GM21717 (cell line): Measurements from ENCODE around the gene MMD2.
"Not testable (repeated sequence)": the region's sequence is repeated elsewhere in the genome, so short reads cannot be mapped to it uniquely, and the experiment has no call there.

Source experiments
- ATAC-seq: cut with Tn5 transposase; IDR thresholded peaks from one replicate; pipeline ENCODE4 v1.9.1; 2021; ENCODE audit warnings: mild to moderate bottlenecking, moderate library complexity; ENCODE audit not compliant: unreplicated experiment

The MMD2 gene

GRCh38 chr7:4895766-4896165 is 63.2 kb downstream of the MMD2 start:
- no peak for ATAC-seq

GRCh38 chr7:4894482-4894881 is 64.5 kb downstream of the MMD2 start:
- no peak for ATAC-seq

GRCh38 chr7:4893929-4894475 is 65.0 kb downstream of the MMD2 start:
- no peak for ATAC-seq

- not testable (repeated sequence) for ATAC-seq
Measured at GRCh38 chr7:4893188-4893587, 65.8 kb downstream of the MMD2 start.

- not testable (repeated sequence) for ATAC-seq
Measured at GRCh38 chr7:4891522-4891921, 67.5 kb downstream of the MMD2 start.

- ATAC-seq: no peak
Measured at GRCh38 chr7:4889682-4890081, 69.3 kb downstream of the MMD2 start.

- ATAC-seq: no peak
Measured at GRCh38 chr7:4888161-4888560, 70.8 kb downstream of the MMD2 start.

- ATAC-seq: no peak
Measured at GRCh38 chr7:4886671-4887070, 72.3 kb downstream of the MMD2 start.

GRCh38 chr7:4885317-4885807 is 73.6 kb downstream of the MMD2 start:
- no peak for ATAC-seq

GRCh38 chr7:4884164-4884563 is 74.8 kb downstream of the MMD2 start:
- no peak for ATAC-seq

GRCh38 chr7:4883372-4884144 is 75.4 kb downstream of the MMD2 start, which contains the start of gene RADIL:
TSS of gene RADIL (minus strand) at chr7:4883716. CDS start at chr7:4878139, 5,577 bp downstream.
- ATAC-seq: no peak

GRCh38 chr7:4883033-4883371 is 76.0 kb downstream of the MMD2 start:
- ATAC-seq: no peak

- ATAC-seq: no peak
Measured at GRCh38 chr7:4882169-4883032, 76.6 kb downstream of the MMD2 start.

- no peak for ATAC-seq
Measured at GRCh38 chr7:4880218-4880617, 78.8 kb downstream of the MMD2 start.

- no peak for ATAC-seq
Measured at GRCh38 chr7:4879396-4880081, 79.4 kb downstream of the MMD2 start.

- no peak for ATAC-seq
Measured at GRCh38 chr7:4878336-4879335, 80.4 kb downstream of the MMD2 start.

- ATAC-seq: no peak
Measured at GRCh38 chr7:4876586-4876985, 82.4 kb downstream of the MMD2 start.

GRCh38 chr7:4875391-4875790 is 83.6 kb downstream of the MMD2 start:
- ATAC-seq: no peak

GRCh38 chr7:4873071-4873944 is 85.7 kb downstream of the MMD2 start:
- ATAC-seq: no peak
